T-helper 17 cell (primary cell): Measurements from ENCODE around the gene AEBP1. TPM values are rescaled to one million over a fixed set of nuclear protein-coding genes. Genes with fewer than 3 reads are reported as not detected.
"Not testable (repeated sequence)": the region's sequence is repeated elsewhere in the genome, so short reads cannot be mapped to it uniquely, and the experiment has no call there.

ENCODE experiments used
- ATAC-seq: fragments of 150-1000 bp; cut with Tn5 transposase; 2 replicates; pipeline ENCODE4 v1.10.0; 2021; ENCODE audit warnings: mild to moderate bottlenecking, moderate library complexity
- DNase-seq, 3 donors: peaks; one replicate each; pipeline versions ENCODE4 v3.0.0 to v3.0.0-alpha.2; 2020 to 2021
- H3K9me3 ChIP-seq: one replicate; pipeline ENCODE4 v1.7.0; 2013; ENCODE audit warnings: low read length, mild to moderate bottlenecking; ENCODE audit not compliant: control insufficient read depth, poor library complexity, severe bottlenecking
- H3K27ac Mint-ChIP-seq: one replicate; pipeline ENCODE4 v1.8.0; 2022; ENCODE audit warnings: mild to moderate bottlenecking, moderate library complexity, mixed read lengths
- H3K27me3 Mint-ChIP-seq: one replicate; pipeline ENCODE4 v1.8.0; 2022; ENCODE audit warnings: mixed read lengths
- H3K36me3 Mint-ChIP-seq: one replicate; pipeline ENCODE4 v1.8.0; 2022; ENCODE audit warnings: low read depth, mixed read lengths
- H3K4me1 Mint-ChIP-seq: one replicate; pipeline ENCODE4 v1.8.0; 2022; ENCODE audit warnings: mild to moderate bottlenecking, mixed read lengths
- H3K4me3 Mint-ChIP-seq: one replicate; pipeline ENCODE4 v1.8.0; 2022; ENCODE audit warnings: mild to moderate bottlenecking, moderate library complexity, mixed read lengths
- total RNA-seq, 4 donors: library from RNA in 2 of 4; stranded (reverse) in 2 of 4; gene quantifications; one replicate each; pipeline ENCODE4 v1.2.3 and lab custom pipeline; 2022 to 2026

Gene AEBP1
- total RNA-seq, 2 donors from 2014 or later: 1.1 to 4.2 TPM

DNA sequence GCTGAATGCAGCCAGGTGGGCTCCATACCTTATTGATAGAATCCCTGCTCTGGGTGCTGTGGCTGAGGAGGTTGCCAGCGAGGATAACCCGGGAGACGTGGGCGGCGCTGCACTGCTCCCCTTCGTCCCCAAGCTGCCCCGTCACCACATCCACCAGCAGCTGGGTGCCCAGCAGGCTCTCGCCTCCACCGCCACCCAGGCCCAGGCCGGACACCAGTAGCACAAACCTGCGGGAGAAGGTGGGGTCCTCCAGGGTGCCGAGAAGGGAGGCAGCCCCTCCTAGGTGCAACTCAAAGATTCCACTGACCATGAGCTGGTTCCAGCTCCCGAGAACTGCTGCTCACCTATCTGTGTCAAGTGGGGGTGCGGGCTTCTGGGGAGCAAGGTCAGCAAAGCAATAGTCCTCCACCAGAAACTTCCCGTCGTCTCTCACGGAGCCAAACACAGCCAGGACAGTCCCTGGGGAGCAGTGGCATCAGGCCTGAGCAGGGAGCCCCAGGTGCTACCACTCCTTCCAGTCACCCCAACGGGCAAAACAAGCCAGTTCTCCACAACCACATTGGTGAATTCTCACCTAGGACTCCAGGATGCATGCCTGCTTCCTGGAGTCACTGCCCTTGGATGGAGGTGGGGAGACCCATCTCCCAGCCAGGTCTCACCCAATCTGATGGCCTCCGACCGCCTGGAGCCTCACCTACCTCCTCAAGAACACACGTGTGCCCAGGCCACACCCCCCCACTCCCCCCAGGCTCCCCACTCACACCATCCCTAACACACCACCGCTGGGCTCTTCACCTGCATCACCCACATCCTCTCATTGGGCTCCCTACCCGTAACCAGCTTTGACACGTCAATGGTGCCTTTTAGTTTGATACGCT lies 12.9 kb downstream of the AEBP1 start:
- H3K36me3 Mint-ChIP-seq: no peaks in the 10 kb centered on the region
- ATAC-seq (no peak), DNase-seq (no peak)
- peaks cover 7% of the 10 kb centered on the region for H3K4me1 Mint-ChIP-seq
- no peaks in the 10 kb centered on the region for H3K9me3 ChIP-seq
- H3K27ac Mint-ChIP-seq: no peak overlapping the region
- H3K27me3 Mint-ChIP-seq: no peaks in the 10 kb centered on the region
- no peak overlapping the region for H3K4me3 Mint-ChIP-seq

GRCh38 chr7:44117801-44118429 lies 13.8 kb downstream of the AEBP1 start:
- Mint-ChIP-seq H3K27ac (no peak overlapping the region), H3K4me3 (no peak overlapping the region), H3K27me3 (no peaks in the 10 kb centered on the region), H3K36me3 (no peaks in the 10 kb centered on the region), H3K4me1 (peaks cover 11% of the 10 kb centered on the region)
- no peaks in the 10 kb centered on the region for H3K9me3 ChIP-seq
- ATAC-seq: no peak
- no peak for DNase-seq

DNA sequence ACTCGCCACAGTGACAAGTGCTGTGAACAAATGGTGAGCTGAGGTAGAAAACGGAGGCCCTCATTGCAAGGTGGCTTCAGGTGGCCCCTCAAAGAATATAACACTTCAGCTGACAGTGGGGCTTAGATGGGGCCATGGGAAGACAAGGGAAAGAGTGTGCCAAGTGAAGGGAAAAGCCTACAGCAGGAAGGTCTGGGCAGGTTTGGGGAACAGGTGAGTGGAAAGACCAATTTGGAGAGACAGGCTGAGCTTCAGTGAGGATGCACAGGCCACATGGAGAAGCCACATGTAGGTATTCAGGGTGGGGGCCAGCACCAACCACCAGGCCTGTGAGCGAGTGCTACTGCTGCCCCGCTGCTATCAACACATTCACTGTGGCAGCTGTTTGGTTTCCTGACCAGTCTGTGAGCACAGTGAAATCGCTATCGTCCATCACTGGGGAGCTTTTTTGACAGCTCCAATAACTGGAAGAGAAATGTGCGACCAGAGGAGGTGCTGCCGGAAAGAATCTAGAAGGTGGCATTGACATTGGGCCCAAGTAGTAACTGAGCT lies 15.8 kb downstream of the AEBP1 start:
- Mint-ChIP-seq H3K4me1 (peaks cover 14% of the 10 kb centered on the region), H3K27ac (peak overlapping the region; percentile 37), H3K27me3 (no peaks in the 10 kb centered on the region), H3K36me3 (no peaks in the 10 kb centered on the region), H3K4me3 (no peak overlapping the region)
- DNase-seq: no peak
- ATAC-seq: no peak
- no peaks in the 10 kb centered on the region for H3K9me3 ChIP-seq

GRCh38 chr7:44120395-44120794 lies 16.2 kb downstream of the AEBP1 start:
- H3K4me3 Mint-ChIP-seq: no peak overlapping the region
- no peak for DNase-seq
- ATAC-seq: no peak
- H3K27ac Mint-ChIP-seq: peak overlapping the region; percentile 53
- no peaks in the 10 kb centered on the region for H3K27me3 Mint-ChIP-seq
- peaks cover 14% of the 10 kb centered on the region for H3K4me1 Mint-ChIP-seq
- H3K36me3 Mint-ChIP-seq: no peaks in the 10 kb centered on the region
- H3K9me3 ChIP-seq: no peaks in the 10 kb centered on the region

DNA sequence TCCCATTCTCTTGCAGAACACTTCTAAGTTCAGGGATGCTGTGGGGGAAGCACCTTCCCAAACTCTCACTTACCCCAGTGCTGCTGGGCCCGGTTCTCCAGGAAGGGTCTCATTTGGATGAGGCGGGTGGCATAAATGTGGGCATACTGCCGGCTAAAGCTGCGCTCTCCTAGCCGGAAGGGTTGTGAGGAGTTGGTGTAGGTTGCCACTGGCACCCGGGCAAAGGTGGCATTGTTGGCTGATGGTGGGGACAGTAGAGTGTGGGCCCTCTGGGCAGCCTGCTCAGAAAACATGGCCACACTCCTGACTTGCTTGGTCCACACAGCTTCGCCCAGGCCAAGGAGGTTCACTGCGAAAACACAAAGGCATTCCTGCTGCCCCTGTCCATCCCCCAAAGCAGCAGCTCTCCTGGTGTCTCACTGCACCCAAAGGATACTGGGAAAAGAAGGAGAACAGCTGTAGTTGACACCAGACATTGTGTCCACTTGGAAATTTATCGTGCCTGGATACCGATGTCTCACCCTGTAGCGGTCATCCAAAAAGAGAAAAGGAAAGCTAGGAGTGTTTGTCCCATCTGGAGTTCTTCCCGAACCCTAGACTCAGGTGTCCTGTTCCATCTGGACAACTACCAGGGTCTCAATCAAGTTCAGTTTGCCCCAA lies 17.7 kb downstream of the AEBP1 start:
- Mint-ChIP-seq H3K36me3 (no peaks in the 10 kb centered on the region), H3K4me1 (peaks cover 14% of the 10 kb centered on the region), H3K27me3 (no peaks in the 10 kb centered on the region), H3K27ac (peak overlapping the region; percentile 90), H3K4me3 (peak overlapping the region; percentile 96)
- H3K9me3 ChIP-seq: no peaks in the 10 kb centered on the region
- DNase-seq (no peak), ATAC-seq (no peak)

DNA sequence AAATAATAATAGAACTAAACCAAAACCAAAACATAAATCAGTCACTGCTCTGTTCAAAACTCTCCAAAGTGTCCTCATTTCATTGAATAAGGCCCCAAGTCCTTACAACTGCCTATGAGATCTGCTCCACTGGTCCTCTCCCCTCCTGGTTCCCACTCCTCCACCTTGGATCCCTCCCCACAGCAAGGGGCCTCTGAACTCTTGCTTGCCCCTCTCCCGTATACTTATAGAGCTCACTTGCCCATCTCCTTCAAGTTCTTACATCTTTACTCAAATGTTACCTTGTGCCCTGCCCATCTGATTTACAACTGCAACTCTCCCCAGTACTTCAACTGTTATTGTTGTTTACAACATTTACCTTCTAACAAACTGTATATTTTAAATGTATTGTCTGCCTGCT lies 18.4 kb downstream of the AEBP1 start:
- DNase-seq: no peak
- Mint-ChIP-seq H3K4me1 (peaks cover 14% of the 10 kb centered on the region), H3K4me3 (peak overlapping the region; percentile 96), H3K27ac (peak overlapping the region; percentile 90), H3K36me3 (no peaks in the 10 kb centered on the region), H3K27me3 (no peaks in the 10 kb centered on the region)
- ATAC-seq: no peak
- H3K9me3 ChIP-seq: no peaks in the 10 kb centered on the region

DNA sequence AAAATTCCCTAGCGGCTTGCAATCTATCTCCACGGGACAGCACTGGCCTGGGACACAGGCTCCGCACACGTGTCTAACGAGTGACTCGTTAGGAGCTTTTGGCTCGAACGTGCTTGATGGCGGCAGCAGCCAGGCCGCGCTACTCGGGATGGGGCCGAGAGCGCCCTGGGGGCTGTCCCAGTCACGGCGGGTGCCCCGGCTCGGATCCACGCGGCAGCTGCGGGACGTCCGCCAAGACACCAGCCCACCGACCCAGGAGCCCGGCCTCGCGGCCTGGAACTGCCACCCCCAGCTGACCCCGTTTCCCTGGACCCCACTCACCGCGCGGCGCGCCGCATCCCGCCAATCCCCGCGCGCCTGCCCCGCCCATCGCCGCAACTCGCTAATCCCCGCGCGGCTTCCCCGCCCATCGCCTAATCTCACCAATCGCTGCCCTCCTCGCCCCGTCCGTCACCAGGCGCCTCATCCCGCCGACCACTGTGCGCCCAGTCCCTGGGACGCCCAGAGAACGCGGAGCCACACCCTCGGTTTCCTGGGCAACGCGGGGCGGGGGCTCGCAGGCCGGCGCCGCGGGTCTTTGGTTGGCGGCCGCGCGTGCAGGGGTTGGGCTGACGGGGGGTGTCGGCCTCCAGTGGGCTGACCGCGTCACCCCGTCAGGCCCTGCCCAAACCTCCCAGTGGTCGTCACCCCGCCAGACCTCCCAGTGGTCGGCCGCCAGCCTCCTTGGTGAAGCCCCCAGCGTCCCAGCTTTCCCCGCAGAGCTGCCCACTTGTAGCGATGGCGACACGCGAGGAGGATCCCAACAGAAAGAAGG lies 19.3 kb downstream of the AEBP1 start, which contains the start of gene POLD2:
TSS of gene POLD2 (minus strand) at position 359 of the 814 bp plus-strand sequence. CDS start 1,495 bp downstream, outside the sequence.
- H3K27me3 Mint-ChIP-seq: no peaks in the 10 kb centered on the region
- peak within 1 kb of the TSS; percentile 90 for H3K27ac Mint-ChIP-seq
- DNase-seq (peak; percentile 95 to 96 (median 96)), ATAC-seq (peak; percentile 99)
- H3K4me3 Mint-ChIP-seq: peak within 1 kb of the TSS; percentile 96
- peaks cover 14% of the 10 kb centered on the region for H3K4me1 Mint-ChIP-seq
- H3K36me3 Mint-ChIP-seq: no peaks in the 10 kb centered on the region
- H3K9me3 ChIP-seq: no peaks in the 10 kb centered on the region

DNA sequence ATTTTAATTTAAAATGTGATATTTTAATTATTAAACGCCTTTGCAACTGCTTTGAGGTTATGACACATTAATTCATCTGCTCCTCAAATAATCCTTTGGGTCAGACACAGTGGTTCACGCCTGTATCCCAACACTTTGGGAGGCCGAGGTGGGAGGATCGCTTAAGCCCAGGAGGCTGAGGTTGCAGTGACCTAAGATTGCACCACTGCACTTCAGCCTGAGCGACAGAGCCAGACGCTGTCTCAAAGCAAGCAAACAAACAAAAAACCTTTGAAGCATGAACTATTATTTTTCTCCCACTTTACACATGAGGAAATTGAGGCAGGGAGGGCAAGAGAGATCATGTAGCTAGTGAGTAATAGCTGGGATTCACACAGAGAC lies 20.7 kb downstream of the AEBP1 start:
- no peak for ATAC-seq
- no peak overlapping the region for H3K27ac Mint-ChIP-seq

DNA sequence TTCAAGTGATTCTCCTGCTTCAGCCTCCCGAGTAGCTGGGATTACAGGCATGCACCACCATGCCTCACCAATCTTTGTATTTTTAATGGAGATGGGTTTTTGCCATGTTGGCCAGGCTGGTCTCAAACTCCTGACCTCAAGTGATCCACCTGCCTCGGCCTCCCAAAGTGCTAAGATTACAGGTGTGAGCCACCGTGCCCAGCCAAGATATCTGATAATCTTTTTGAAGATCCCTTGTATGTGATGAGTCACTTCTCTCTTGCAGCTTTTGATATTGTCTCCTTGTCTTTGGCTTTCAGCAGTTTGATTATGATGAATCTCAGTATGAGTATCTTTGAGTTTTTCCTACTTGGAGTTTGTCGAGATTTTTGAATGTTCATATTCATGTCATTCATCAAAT lies 22.4 kb downstream of the AEBP1 start:
- H3K9me3 ChIP-seq, H3K36me3 Mint-ChIP-seq, DNase-seq, H3K27ac Mint-ChIP-seq, H3K27me3 Mint-ChIP-seq, ATAC-seq, H3K4me3 Mint-ChIP-seq, H3K4me1 Mint-ChIP-seq: not testable (repeated sequence)

More for the DNA sequence above, 20.7 kb downstream of the AEBP1 start:
- Mint-ChIP-seq H3K4me1 (peaks cover 11% of the 10 kb centered on the region), H3K27me3 (no peaks in the 10 kb centered on the region), H3K36me3 (no peaks in the 10 kb centered on the region), H3K4me3 (no peak overlapping the region)
- no peaks in the 10 kb centered on the region for H3K9me3 ChIP-seq
- DNase-seq: no peak

GRCh38 chr7:44127161-44127560 lies 23.0 kb downstream of the AEBP1 start:
- no peak for ATAC-seq
- no peak overlapping the region for H3K4me3 Mint-ChIP-seq

DNA sequence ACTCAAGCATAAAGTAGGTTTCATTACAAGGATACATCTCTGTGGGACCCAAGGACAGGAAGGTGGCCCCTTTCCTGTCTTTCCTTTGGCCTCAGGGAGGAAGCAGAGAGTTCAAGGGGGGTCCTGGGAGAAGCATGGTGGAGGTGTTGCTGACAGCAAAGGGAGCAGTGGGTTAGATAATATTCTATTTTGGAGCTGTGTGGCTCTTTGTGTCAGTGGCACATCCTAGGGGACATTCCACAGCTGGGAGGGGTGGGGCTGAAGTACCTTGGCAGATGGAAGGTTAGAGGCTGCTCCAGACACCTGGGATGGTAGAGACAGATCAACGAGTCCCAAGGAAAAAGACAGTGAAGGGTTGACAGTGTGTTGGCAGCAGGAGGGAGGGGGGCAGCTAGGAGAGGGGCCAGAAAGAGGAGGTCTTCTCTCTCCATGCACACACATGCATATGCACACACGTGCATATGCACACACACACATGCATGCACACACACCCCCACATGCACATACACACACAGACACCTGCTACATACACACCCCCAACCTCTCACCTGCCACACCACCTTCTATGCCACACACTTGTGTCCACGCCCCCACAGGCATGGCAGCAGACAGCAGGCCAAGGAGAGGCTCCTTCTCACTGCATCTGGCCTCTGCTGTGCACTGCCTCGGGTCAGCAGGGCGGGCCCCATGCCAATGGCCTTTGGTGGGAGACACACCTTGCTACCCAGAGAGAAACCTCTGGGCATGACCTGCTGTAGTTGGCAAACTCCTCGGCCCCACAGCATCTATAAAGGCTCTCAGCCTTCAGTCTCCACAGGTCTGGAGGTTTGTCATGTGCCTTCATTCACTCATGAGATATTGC lies 24.8 kb downstream of the AEBP1 start:
- H3K4me3 Mint-ChIP-seq: no peak overlapping the region
- H3K36me3 Mint-ChIP-seq: no peaks in the 10 kb centered on the region
- DNase-seq: no peak
- peaks cover 5% of the 10 kb centered on the region for H3K4me1 Mint-ChIP-seq
- peaks cover 10% of the 10 kb centered on the region for H3K27me3 Mint-ChIP-seq
- no peaks in the 10 kb centered on the region for H3K9me3 ChIP-seq
- H3K27ac Mint-ChIP-seq: peak overlapping the region; percentile 60
- ATAC-seq: no peak

More at GRCh38 chr7:44127161-44127560, 23.0 kb downstream of the AEBP1 start:
- Mint-ChIP-seq H3K36me3 (no peaks in the 10 kb centered on the region), H3K4me1 (peaks cover 10% of the 10 kb centered on the region), H3K27me3 (peaks cover 6% of the 10 kb centered on the region), H3K27ac (peak overlapping the region; percentile 3)
- H3K9me3 ChIP-seq: no peaks in the 10 kb centered on the region
- no peak for DNase-seq
